ENCODE results near the gene SLC66A3.
"Not testable (repeated sequence)": the region's sequence is repeated elsewhere in the genome, so short reads cannot be mapped to it uniquely, and the experiment has no call there.

Gene SLC66A3

DNA sequence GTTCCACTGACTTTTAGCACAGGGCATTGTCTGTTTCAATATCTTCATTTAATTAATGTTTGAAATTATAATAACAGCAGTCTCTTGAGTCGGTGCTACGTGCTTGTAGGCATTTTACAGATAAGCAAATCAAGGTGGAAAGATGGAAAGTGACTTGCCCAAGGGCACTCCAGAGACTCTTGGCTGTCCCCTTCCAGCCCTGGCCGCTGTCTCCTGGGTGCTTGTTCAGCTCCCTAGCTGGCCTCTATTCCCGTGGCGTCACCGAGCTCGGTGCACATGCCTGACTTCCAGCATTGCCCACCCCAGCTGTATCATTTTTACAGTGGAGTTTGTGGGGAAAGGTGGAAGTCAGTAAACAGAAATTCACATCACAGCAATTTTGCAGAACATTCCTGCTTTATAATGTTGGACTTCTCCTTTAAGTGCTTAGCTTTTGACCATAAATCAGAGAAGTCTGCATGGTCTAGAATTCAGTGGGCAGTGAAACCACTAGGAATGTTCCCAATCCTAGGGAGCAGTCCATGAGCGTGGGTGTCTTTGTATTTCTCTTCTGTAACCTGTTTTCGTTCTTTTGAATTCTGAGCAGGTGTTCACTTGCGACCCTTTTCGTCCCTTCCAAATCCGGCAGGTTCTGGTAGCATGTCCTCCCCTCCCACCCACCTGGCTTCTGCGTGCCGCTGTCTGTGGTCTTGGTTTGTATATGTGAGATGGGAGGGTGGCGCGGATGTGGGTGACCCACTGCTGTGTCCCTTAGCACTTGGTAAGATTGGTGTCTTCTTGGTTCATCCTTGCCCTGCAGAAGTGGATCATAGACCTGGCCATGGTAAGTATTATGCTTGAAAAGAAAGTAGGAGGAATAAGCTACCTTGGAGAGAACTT is 8.4 kb downstream of the SLC66A3 start:
- no peak for DNase-seq (ENCODE audit: low spot score)

GRCh38 chr2:11165046-11165445 is 9.8 kb downstream of the SLC66A3 start:
- not testable (repeated sequence) for DNase-seq (ENCODE audit: low spot score)

- DNase-seq (ENCODE audit: low spot score) = no peak
Measured at GRCh38 chr2:11166476-11166875, 11.2 kb downstream of the SLC66A3 start.

DNA sequence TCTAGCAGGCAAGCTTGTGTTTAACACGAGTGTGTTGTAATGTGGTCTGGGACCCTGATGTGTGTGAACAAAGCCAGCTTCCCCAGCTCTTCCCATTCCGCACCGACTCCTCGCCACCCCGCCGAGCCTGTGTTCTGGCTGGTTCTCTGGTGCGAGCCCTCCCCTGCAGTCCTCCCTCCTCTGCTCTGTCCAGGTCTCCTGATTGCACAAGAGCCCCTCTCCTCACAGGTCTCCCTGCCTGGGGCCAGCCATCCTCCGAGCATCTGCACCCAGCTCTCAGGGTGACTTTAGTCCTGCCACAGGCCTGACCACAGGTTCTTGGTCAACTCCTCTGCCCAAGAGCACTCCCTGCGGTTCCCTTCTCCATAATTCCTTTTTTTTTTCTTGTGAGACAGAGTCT is 13.2 kb downstream of the SLC66A3 start:
- DNase-seq (ENCODE audit: low spot score) = no peak

GRCh38 chr2:11169333-11169732 is 14.1 kb downstream of the SLC66A3 start:
- DNase-seq (ENCODE audit: low spot score) = no peak

DNA sequence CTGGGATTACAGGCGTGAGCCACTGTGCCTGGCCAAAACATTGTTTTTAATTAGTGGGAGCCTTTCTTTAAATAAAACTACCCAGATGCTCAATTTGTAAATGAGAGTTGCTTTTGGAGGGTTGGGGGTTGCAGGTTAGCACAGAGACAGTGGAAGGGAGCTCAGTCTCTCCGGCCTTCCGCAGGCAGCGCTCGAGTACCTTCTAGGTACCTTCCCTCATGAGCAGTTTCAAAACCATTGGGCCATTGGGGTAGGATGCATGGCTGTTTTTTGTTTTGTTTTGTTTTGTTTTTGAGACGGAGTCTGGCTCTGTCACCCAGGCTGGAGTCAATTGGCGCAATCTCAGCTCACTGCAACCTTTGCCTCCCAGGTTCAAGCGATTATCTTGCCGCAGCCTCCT is 19.0 kb downstream of the SLC66A3 start:
- no peak for DNase-seq (ENCODE audit: low spot score)

DNA sequence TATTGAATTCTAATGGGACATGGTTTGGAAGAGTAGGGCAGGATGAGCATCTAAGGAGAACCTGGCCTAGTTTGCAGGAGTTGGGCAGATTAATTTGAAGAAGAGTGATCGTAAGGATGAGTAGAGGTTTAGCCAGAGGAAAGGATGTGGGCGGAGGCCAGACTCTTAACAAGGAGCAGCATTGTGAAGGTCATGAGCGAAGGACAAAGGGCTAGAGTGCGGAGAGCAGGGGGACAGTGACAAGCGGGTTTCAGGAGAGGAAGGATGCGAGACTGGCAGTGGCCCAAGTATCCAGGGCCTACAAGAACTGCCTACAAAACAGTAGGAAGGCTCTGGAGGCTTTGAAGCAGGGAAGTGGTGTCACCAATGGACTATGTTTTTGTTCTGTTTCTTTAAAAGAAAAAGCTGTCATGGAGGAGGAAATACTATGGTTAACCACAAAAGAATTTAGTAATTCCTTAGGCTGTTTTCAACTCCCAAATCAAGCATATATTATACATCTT is 20.1 kb downstream of the SLC66A3 start:
- DNase-seq (ENCODE audit: low spot score) = no peak

DNA sequence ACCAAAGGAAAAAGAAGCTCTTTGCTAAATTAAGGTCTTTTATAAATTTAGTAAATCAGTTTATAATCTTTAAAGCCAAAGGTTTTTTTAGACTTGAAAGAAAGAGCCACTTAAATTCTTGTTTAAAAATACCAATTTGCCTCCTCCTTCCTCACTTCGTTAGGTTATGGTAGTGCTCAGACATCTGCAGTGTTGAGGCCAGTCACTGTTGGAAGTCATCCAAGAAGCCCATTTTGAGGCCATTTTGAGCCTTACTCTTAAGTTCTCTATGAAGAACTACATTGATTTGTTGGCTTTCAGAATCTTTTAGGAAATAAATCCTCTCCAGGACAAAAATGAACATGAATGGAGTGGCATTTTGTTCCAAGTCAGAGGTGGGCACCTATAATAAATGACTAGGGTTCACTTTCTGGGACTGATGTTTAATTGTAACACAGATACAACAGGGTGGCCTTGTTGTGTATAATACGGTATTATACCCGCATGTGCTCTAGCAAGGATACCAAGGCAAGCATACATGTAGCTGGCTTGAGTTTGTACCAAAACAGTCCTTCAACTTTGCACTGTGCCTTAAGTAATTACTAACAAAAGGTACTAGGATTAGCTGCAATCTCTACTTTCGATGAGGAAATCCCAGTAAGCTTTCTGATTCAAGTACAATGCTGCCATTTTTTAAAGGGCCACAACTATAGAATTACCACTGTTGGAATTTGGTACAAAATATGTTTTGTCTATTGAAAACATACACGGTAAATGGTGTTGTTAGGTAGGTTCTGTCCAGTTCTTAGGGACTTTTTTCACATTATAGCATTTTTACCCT is 22.8 kb downstream of the SLC66A3 start:
- DNase-seq (ENCODE audit: low spot score) = no peak

DNA sequence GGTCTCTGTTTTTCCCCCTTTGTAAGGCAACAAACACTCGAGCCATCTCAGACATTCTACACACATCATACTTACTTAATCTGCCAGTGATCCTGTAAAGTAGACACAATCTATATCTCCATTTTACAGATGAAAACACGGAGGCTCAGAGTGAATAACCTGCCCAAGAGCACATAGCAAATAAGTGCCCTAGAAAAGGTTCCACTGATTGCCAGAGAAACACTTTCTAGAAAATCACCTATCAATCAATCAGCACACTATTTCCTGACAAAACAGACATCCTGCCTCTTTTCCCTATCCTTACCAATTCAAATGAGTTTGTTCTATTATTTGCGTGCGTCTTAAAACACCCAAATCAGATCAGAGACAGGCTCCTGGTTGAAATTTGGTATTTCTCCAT is 23.9 kb downstream of the SLC66A3 start:
- no peak for DNase-seq (ENCODE audit: low spot score)

GRCh38 chr2:11179899-11180298 is 24.6 kb downstream of the SLC66A3 start:
- no peak for DNase-seq (ENCODE audit: low spot score)

DNA sequence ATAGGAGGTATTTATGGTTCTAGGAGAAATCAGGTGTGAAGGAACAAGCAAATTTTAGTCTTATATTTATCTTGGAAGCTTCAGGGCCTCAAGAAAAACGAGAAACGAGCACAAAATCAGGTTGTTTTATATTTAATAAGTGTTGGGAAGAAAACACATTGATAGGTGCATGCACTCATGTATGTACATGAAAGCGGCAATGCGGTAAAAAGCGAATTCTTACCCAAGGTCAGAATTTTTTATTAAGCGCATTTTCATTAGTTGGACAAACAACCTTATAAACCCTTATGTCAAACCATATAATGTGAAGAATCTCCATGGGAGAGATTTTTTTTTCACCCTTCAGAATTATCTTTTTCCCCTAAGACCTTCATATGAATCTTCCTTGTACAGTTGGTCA is 25.4 kb downstream of the SLC66A3 start:
- DNase-seq (ENCODE audit: low spot score) = no peak

DNA sequence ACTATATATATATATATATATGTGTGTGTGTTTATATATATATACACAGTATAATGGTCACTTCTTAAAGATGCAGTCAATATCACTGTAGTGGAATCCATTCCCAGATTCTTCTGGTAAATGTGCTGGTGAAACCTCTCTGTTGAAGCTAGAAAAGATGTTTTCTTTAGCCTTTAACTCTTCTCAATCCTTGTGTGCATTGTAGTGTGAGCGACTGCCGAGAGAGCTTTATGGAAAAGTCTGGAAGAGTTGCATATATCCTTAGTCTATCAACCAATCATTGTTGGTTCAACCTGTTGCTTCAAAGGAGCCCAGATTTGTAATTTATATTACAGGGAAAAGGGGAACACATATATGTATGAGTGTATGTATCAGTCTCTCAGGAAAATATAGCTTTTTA is 27.7 kb downstream of the SLC66A3 start:
- no peak for DNase-seq (ENCODE audit: low spot score)

DNA sequence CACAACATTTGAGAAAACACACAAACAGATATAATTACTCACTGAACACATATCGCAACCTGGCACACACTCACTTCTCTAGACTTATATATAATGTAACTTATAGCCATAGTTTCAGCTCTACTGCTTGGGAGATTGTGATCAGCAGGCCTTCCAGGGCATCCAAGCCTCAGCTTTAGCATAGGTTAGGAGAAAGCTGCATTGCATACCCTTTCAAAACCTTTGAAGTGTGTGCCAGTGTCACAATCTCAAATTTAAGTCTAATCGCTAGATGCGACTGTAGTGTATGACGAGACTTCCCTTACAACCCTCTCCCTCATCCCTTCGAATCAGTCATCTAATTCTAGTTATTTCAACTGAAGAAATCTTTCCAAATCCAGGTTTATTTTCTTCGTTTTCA is 30.9 kb downstream of the SLC66A3 start:
- no peak for DNase-seq (ENCODE audit: low spot score)

- DNase-seq (ENCODE audit: low spot score) = no peak
Measured at GRCh38 chr2:11187083-11187619, 31.9 kb downstream of the SLC66A3 start.

GRCh38 chr2:11187731-11188130 is 32.5 kb downstream of the SLC66A3 start:
- no peak for DNase-seq (ENCODE audit: low spot score)

GRCh38 chr2:11196246-11196645 is 41.0 kb downstream of the SLC66A3 start:
- no peak for DNase-seq (ENCODE audit: low spot score)

DNA sequence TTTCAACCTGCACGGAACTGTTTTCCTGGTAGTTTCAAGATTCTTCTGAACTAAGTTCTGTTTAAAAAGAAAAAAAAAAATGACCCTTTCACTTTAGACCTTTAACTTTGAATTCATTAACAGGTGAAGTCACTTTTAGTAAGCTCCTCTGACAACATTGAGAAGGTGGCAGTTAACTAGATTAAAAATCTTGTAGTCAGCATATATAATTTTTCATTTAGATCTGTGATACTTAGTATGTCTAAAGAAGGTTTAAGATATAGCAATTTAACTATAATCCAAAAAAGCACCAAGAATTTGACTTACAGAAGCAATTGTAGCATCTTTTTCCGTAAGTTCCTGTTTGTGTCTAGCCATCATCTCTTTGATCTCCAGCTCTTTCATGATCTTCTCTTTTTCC is 45.4 kb downstream of the SLC66A3 start:
- DNase-seq (ENCODE audit: low spot score) = no peak

DNA sequence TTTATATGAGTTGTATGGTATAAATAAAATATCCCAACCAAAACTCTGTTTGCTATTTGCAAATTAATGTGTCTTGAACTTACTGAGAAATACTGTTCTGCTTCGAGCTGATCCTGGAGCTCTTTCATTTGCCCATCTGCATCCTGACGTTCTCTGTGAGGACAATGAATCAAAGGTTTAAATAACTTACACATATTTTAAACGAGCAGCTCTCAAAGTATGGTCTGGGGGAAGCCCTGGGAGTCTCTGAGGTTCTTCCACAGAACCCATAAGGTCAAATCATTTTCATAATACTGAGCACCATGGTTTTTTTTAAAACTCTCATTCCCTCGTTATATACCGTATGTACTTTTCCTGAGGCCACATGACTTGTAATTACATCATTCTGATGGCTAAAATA is 46.7 kb downstream of the SLC66A3 start:
- no peak for DNase-seq (ENCODE audit: low spot score)

GRCh38 chr2:11203480-11203879 is 48.2 kb downstream of the SLC66A3 start:
- DNase-seq (ENCODE audit: low spot score) = no peak

- no peak for DNase-seq (ENCODE audit: low spot score)
Measured at GRCh38 chr2:11208083-11208482, 52.8 kb downstream of the SLC66A3 start.

GRCh38 chr2:11212645-11213044 is 57.4 kb downstream of the SLC66A3 start:
- no peak for DNase-seq (ENCODE audit: low spot score)

DNA sequence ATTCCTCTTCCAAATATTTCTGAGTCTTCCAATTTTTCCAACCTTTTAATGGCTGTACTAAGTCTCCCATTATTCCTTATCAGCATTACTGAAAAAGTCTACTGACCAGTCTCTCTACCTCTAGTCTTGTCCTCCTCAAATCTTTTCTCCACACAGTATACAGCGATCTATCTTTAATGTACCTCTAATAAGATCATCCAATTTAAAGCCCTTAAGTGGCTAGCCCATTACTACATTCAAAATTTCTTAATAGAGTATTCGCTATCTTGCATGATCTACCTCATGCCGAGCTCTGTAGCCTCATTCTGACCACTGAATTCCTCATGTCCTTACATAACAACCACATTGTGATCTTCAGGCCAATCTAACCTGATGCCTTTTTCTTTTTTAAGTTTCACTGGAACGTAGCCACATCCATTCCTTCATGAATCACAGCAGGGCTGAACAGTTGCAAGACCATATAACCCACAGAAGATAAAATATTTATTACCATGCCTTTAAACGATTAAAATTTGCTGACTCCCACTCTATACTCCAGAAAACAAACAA is 57.9 kb downstream of the SLC66A3 start:
- DNase-seq (ENCODE audit: low spot score) = no peak
